Measurements from ENCODE around the gene SPIN1.

DNA sequence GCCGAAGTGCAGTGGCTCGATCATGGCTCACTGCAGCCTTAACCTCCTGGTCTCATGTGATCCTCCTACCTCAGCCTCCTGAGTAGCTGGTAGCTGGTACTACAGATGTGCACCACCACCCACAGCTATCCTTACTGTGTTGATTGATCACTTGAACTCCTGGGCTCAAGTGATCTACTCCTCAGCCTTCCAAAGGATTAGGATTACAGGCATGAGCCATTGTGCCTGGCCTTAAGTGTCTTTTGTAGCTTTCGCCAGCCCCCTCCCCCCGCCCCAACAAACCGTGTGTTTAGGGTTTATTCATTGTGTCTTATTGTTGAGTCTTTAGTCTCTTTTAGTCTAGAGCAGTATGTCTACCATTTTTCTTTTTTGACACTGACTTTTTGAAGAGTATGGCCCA is 33.1 kb downstream of the SPIN1 start:
- TF ChIP-seq, protein P1, sequence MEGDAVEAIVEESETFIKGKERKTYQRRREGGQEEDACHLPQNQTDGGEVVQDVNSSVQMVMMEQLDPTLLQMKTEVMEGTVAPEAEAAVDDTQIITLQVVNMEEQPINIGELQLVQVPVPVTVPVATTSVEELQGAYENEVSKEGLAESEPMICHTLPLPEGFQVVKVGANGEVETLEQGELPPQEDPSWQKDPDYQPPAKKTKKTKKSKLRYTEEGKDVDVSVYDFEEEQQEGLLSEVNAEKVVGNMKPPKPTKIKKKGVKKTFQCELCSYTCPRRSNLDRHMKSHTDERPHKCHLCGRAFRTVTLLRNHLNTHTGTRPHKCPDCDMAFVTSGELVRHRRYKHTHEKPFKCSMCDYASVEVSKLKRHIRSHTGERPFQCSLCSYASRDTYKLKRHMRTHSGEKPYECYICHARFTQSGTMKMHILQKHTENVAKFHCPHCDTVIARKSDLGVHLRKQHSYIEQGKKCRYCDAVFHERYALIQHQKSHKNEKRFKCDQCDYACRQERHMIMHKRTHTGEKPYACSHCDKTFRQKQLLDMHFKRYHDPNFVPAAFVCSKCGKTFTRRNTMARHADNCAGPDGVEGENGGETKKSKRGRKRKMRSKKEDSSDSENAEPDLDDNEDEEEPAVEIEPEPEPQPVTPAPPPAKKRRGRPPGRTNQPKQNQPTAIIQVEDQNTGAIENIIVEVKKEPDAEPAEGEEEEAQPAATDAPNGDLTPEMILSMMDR (IDR thresholded peaks at IDR 0.05): no peak
- TF ChIP-seq POLR2A (IDR thresholded peaks at IDR 0.05): no peak
